Hepatocyte (in vitro differentiated cells): ENCODE results near the gene ZMAT2.

ENCODE experiments used
- CTCF ChIP-seq: fragments of 200-600 bp; sonication (generic); IDR thresholded peaks from 2 replicates; pipeline ENCODE4 v1.5.1; 2016; ENCODE audit warnings: antibody characterized with exemption, mild to moderate bottlenecking; ENCODE audit not compliant: poor library complexity
- EZH2 ChIP-seq: fragments of 200-600 bp; sonication (generic); IDR thresholded peaks from 2 replicates; pipeline ENCODE4 v1.6.1; 2016; ENCODE audit warnings: antibody characterized with exemption, mild to moderate bottlenecking, borderline replicate concordance

- TF ChIP-seq CTCF (no peak), EZH2 (no peak)
These were observed 41.7 kb downstream of the ZMAT2 start for GRCh38 chr5:140741967-140742366.
